DOHH2 (cell line): Measurements from ENCODE around the gene TIMM44.
"Not testable (repeated sequence)": the region's sequence is repeated elsewhere in the genome, so short reads cannot be mapped to it uniquely, and the experiment has no call there.

Experiments
- EZH2phosphoT487 ChIP-seq: fragments of 200-600 bp; sonication (generic); IDR thresholded peaks from 2 replicates; pipeline ENCODE4 v1.6.1; 2017; ENCODE audit warnings: borderline replicate concordance, mild to moderate bottlenecking, antibody characterized with exemption, low read length, moderate library complexity, mixed read lengths
- TF ChIP-seq, protein P1 (sequence below): fragments of 200-600 bp; sonication (generic); IDR thresholded peaks from one replicate; pipeline ENCODE4 v1.5.1; 2014; ENCODE audit warnings: antibody characterized with exemption, mild to moderate bottlenecking, low read depth, low read length; ENCODE audit not compliant: poor library complexity, severe bottlenecking

DNA sequence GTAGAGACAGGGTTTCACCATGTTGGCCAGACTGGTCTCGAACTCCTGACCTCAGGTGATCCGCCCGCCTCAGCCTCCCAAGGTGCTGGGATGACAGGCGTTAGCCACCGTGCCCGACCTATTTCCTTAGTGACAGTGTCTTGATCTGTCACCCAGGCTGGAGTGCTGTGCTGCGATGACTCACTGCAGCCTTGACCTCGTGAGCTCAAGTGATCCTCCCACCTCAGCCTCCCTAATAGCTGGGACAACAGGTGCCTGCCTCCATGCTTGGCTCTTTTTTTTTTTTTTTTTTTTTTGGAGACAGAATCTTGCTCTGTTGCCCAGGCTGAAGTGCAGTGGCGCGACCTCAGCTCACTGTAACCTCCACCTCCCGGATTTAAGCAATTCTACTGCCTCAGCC, 13.4 kb downstream of the TIMM44 start:
- TF ChIP-seq, protein P1, sequence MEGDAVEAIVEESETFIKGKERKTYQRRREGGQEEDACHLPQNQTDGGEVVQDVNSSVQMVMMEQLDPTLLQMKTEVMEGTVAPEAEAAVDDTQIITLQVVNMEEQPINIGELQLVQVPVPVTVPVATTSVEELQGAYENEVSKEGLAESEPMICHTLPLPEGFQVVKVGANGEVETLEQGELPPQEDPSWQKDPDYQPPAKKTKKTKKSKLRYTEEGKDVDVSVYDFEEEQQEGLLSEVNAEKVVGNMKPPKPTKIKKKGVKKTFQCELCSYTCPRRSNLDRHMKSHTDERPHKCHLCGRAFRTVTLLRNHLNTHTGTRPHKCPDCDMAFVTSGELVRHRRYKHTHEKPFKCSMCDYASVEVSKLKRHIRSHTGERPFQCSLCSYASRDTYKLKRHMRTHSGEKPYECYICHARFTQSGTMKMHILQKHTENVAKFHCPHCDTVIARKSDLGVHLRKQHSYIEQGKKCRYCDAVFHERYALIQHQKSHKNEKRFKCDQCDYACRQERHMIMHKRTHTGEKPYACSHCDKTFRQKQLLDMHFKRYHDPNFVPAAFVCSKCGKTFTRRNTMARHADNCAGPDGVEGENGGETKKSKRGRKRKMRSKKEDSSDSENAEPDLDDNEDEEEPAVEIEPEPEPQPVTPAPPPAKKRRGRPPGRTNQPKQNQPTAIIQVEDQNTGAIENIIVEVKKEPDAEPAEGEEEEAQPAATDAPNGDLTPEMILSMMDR, result not testable (repeated sequence)
- TF ChIP-seq EZH2phosphoT487, result not testable (repeated sequence)
